ENCODE results near the gene OTULINL.

OTULINL gene

GRCh38 chr5:14572385-14572784 lies 9.2 kb upstream of the OTULINL start:
- no peaks in the 10 kb centered on the region for H3K4me1 ChIP-seq (ENCODE audit: control insufficient read depth, insufficient read depth, low read length)
- TF ChIP-seq, protein P1, sequence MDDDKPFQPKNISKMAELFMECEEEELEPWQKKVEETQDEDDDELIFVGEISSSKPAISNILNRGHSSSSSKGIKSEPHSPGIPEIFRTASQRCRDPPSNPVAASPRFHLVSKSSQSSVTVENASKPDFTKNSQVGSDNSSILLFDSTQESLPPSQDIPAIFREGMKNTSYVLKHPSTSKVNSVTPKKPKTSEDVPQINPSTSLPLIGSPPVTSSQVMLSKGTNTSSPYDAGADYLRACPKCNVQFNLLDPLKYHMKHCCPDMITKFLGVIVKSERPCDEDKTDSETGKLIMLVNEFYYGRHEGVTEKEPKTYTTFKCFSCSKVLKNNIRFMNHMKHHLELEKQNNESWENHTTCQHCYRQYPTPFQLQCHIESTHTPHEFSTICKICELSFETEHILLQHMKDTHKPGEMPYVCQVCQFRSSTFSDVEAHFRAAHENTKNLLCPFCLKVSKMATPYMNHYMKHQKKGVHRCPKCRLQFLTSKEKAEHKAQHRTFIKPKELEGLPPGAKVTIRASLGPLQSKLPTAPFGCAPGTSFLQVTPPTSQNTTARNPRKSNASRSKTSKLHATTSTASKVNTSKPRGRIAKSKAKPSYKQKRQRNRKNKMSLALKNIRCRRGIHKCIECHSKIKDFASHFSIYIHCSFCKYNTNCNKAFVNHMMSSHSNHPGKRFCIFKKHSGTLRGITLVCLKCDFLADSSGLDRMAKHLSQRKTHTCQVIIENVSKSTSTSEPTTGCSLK (tag by site-specific recombination; IDR thresholded peaks at IDR 0.05), result no peak
- no peak for TF ChIP-seq KLF10 (tag by site-specific recombination; IDR thresholded peaks at IDR 0.05)
- no peak for TF ChIP-seq ZNF449 (tag by site-specific recombination; IDR thresholded peaks at IDR 0.05)
- no peak for TF ChIP-seq ZNF768 (tag by site-specific recombination; IDR thresholded peaks at IDR 0.05)
- TF ChIP-seq ZNF292 (tag by site-specific recombination; IDR thresholded peaks at IDR 0.05; ENCODE audit: borderline replicate concordance, low read depth), result no peak
- no peak for TF ChIP-seq ZNF777 (tag by site-specific recombination; IDR thresholded peaks at IDR 0.05; ENCODE audit: borderline replicate concordance)
- no peak for TF ChIP-seq ZNF510 (tag by site-specific recombination; IDR thresholded peaks at IDR 0.05; ENCODE audit: insufficient replicate concordance)
- TF ChIP-seq GLI2 (tag by site-specific recombination; IDR thresholded peaks at IDR 0.05; ENCODE audit: borderline replicate concordance, low read depth), result no peak
- no peak for TF ChIP-seq ZNF112 (tag by site-specific recombination; IDR thresholded peaks at IDR 0.05)
- TF ChIP-seq ZNF391 (tag by site-specific recombination; IDR thresholded peaks at IDR 0.05; ENCODE audit: borderline replicate concordance, low read depth), result no peak
- no peak for TF ChIP-seq ZNF792 (tag by site-specific recombination; IDR thresholded peaks at IDR 0.05)
- TF ChIP-seq ZNF561 (tag by site-specific recombination; IDR thresholded peaks at IDR 0.05; ENCODE audit: borderline replicate concordance), result no peak
- TF ChIP-seq ZNF146 (tag by site-specific recombination; IDR thresholded peaks at IDR 0.05), result no peak
- TF ChIP-seq ZNF302 (tag by site-specific recombination; IDR thresholded peaks at IDR 0.05; ENCODE audit: low read depth), result no peak
- TF ChIP-seq ZBTB48 (tag by site-specific recombination; IDR thresholded peaks at IDR 0.05), result no peak
- no peak for TF ChIP-seq ZNF140 (tag by site-specific recombination; IDR thresholded peaks at IDR 0.05)
- no peak for TF ChIP-seq ZNF701 (tag by site-specific recombination; IDR thresholded peaks at IDR 0.05)
- TF ChIP-seq ZNF664 (tag by site-specific recombination; IDR thresholded peaks at IDR 0.05), result no peak
- ChIA-PET POLR2A (no interaction called here), CTCF (no interaction called here)
- no peaks in the 10 kb centered on the region for H3K36me3 ChIP-seq (ENCODE audit: control insufficient read depth in 2 of 2, insufficient read depth in 1 of 2, low read length in 2 of 2)
- no peak overlapping the region for H3K27ac ChIP-seq (ENCODE audit: extremely low read depth, low read depth, low read length)
- H3K9me3 ChIP-seq (ENCODE audit: control insufficient read depth, insufficient read depth, low read depth, low read length), result no peaks in the 10 kb centered on the region
- no peak overlapping the region for H3K4me3 ChIP-seq (ENCODE audit: low read depth, low read length)

DNA sequence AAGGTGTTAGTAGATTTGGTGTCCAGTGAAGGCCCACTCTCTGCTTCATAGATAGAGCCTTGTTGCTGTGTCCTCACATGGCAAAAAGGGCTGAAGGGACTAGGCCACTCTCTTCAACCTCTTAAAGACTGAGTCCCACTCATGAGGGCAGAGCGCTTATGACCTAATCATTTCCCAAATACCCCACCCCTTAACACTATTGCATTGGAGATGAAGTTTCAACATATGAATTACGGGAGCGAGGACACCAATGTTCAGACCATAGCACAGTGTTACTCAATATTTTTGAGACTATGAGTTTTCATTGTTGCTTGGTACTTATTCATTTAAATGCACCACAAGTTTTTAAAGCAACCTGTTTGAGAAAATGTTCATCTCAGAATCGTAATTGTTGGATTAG lies 8.8 kb upstream of the OTULINL start:
- Histone ChIP-seq H3K27ac (ENCODE audit: extremely low read depth, low read depth, low read length) (no peak overlapping the region), H3K4me1 (ENCODE audit: control insufficient read depth, insufficient read depth, low read length) (no peaks in the 10 kb centered on the region), H3K4me3 (ENCODE audit: low read depth, low read length) (no peak overlapping the region), H3K9me3 (ENCODE audit: control insufficient read depth, insufficient read depth, low read depth, low read length) (no peaks in the 10 kb centered on the region), H3K36me3 (ENCODE audit: control insufficient read depth in 2 of 2, insufficient read depth in 1 of 2, low read length in 2 of 2) (no peaks in the 10 kb centered on the region)
- ChIA-PET POLR2A (no interaction called here), CTCF (no interaction called here)
- TF ChIP-seq ZNF707 (tag by site-specific recombination; IDR thresholded peaks at IDR 0.05), result no peak
- TF ChIP-seq ZNF560 (tag by site-specific recombination; IDR thresholded peaks at IDR 0.05; ENCODE audit: borderline replicate concordance), result no peak
- TF ChIP-seq ZNF18 (tag by site-specific recombination; IDR thresholded peaks at IDR 0.05), result no peak
- TF ChIP-seq ZNF677 (tag by site-specific recombination; IDR thresholded peaks at IDR 0.05), result no peak
- no peak for TF ChIP-seq ZNF266 (tag by site-specific recombination; IDR thresholded peaks at IDR 0.05; ENCODE audit: low read depth)
- no peak for TF ChIP-seq ZNF423 (tag by site-specific recombination; IDR thresholded peaks at IDR 0.05)
- no peak for TF ChIP-seq ZNF133 (tag by site-specific recombination; IDR thresholded peaks at IDR 0.05)
- TF ChIP-seq, protein P2, sequence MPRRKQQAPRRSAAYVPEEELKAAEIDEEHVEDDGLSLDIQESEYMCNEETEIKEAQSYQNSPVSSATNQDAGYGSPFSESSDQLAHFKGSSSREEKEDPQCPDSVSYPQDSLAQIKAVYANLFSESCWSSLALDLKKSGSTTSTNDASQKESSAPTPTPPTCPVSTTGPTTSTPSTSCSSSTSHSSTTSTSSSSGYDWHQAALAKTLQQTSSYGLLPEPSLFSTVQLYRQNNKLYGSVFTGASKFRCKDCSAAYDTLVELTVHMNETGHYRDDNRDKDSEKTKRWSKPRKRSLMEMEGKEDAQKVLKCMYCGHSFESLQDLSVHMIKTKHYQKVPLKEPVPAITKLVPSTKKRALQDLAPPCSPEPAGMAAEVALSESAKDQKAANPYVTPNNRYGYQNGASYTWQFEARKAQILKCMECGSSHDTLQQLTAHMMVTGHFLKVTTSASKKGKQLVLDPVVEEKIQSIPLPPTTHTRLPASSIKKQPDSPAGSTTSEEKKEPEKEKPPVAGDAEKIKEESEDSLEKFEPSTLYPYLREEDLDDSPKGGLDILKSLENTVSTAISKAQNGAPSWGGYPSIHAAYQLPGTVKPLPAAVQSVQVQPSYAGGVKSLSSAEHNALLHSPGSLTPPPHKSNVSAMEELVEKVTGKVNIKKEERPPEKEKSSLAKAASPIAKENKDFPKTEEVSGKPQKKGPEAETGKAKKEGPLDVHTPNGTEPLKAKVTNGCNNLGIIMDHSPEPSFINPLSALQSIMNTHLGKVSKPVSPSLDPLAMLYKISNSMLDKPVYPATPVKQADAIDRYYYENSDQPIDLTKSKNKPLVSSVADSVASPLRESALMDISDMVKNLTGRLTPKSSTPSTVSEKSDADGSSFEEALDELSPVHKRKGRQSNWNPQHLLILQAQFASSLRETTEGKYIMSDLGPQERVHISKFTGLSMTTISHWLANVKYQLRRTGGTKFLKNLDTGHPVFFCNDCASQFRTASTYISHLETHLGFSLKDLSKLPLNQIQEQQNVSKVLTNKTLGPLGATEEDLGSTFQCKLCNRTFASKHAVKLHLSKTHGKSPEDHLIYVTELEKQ (tag by site-specific recombination; IDR thresholded peaks at IDR 0.05; ENCODE audit: borderline replicate concordance), result no peak
- no peak for TF ChIP-seq ZNF416 (tag by site-specific recombination; IDR thresholded peaks at IDR 0.05)
- TF ChIP-seq ZNF837 (tag by site-specific recombination; IDR thresholded peaks at IDR 0.05), result no peak
- no peak for TF ChIP-seq ZNF248 (tag by site-specific recombination; IDR thresholded peaks at IDR 0.05)
- no peak for TF ChIP-seq ZNF549 (tag by site-specific recombination; IDR thresholded peaks at IDR 0.05)
